ENCODE measurements around the gene IP6K3. TPM values are rescaled to one million over a fixed set of nuclear protein-coding genes. Genes with fewer than 3 reads are reported as not detected.
A peak's percentile ranks its signal among the peaks of the same experiment; 100 is the strongest.

IP6K3 gene
- polyA plus RNA-seq, 3 donors from 2014 or later: not detected

DNA sequence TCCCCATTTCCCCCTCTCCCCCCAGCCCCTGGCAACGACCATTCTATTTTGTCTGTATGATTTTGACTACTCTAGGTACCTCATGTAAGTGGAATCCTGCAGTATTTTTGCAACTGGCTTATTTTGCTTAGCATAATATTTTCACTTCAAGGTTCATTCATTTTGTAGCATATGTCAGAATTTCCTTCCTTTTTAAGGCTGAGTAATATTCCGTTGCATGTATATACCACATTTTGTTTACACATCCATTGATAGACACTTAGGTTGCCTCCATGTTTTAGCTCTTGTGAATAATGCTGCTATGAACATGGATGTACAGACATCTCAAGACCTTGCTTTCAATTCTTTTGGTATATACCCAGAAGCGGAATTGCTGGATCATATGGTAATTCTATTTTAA is 33.8 kb downstream of the IP6K3 start:
- no peaks in the 10 kb centered on the region for H3K36me3 Mint-ChIP-seq

DNA sequence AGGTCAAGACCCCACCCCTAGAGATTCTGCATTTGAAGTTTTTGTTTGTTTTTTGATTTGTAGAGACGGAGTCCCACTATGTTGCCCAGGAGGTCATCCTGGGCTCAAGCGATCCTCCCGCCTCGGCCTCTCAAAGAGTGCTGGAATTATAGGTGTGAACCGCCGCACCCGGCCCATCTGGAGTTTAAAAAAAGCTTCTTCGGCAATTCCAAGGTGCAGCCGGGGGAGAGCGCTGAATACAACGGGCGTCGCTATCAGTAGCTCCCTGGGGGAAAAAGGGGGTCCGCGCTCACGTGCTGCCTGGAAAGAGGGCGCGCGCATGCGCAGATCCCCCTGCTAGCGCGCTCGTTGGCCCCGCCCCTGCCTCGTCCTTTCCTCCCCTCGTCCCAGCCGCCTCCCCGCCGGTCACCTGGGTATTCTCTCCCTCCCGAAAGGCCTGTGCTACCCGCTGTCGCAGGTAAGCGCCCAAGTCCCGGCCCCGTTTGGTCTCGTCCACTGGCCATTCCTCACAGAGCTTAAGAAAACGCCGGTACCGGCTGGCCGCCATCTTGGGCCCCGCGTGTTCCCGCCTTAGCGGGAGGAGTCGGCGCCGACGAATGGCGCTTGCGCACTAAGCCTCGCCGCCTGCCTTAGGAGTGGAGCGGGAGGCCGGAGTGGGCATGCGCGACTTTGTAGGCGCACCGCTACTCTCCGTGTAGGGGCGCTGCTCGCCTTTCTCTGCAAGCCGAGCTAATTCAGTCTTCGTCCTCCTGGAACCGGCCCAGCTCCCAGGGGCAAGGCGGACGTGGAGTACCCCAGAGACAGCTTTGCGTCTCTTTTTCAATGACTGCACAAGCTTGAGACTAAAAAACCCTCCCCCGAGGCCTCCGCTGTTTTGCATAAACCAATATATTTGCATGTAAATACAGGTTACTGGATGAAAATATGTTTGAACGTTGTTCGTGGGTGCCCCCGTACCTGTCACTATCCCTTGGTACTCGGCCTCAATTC is 35.3 kb downstream of the IP6K3 start, which contains the start of gene UQCC2:
TSS of gene UQCC2 (minus strand) at position 561 of the 990 bp plus-strand sequence. CDS start at position 547, 14 bp downstream.
- no peaks in the 10 kb centered on the region for H3K36me3 Mint-ChIP-seq

More for the DNA sequence above, 33.8 kb downstream of the IP6K3 start:
- Mint-ChIP-seq H3K27me3 (ENCODE audit: low read depth in 3 of 3) (peaks cover 4 to 8% (median 5%) of the 10 kb centered on the region in 3 donors), H3K27ac (peak overlapping the region in 2 of 6 donors; percentile 45 to 47), H3K4me3 (no peak overlapping the region), H3K9me3 (no peaks in the 10 kb centered on the region), H3K4me1 (peaks cover 23 to 25% of the 10 kb centered on the region in 2 donors)
- DNase-seq: no peak

DNA sequence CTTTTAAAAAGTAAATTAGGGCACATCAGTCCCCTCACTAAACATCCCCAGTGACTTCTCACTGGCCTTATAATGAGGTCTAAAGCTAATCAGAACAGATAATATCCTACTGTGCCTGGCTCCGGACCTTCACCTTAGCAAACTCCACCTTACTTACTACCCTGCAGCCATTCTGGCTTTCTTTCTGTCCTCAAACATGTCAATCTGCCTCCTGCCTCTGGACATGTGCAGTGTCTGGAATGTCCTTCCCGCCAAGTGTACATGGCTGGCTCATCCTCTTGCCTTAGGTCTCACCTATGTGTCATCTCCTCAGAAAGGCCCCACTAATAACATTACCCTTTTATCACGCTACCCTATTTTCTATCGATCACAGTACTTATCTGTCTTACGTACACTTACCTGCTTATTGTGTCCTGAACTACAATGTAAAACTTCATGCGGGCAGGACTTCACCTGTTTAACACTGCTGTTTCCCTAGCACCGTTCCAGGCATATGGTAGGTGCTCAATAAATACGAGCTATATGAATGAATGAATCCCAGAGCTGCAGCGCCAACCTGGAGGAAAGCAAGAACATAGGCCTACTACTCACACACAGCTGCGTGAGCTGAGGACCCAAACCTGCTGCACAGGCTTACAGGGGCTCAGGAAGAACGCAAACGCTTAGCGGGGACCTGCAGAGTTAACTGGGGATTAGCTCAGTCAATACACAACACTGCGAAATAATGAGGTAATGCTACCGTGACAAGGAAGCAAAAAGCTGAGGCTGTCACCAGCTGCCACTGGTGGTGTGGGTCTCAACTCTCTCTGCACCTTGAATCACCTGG is 36.2 kb downstream of the IP6K3 start:
- Mint-ChIP-seq H3K4me3 (peak overlapping the region; percentile 98 to 100 (median 98)), H3K36me3 (peaks cover 0 to 4% (median 0%) of the 10 kb centered on the region in 3 donors), H3K4me1 (peaks cover 25 to 27% of the 10 kb centered on the region in 2 donors), H3K27me3 (ENCODE audit: low read depth in 3 of 3) (peaks cover 4 to 9% (median 5%) of the 10 kb centered on the region in 3 donors), H3K27ac (peak overlapping the region; percentile 87 to 99 (median 98)), H3K9me3 (no peaks in the 10 kb centered on the region)
- no peak for DNase-seq

More for the DNA sequence above, 35.3 kb downstream of the IP6K3 start, which contains the start of gene UQCC2:
- H3K27ac Mint-ChIP-seq: peak within 1 kb of the TSS; percentile 87 to 99 (median 98)
- no peaks in the 10 kb centered on the region for H3K9me3 Mint-ChIP-seq
- peaks cover 4 to 7% (median 5%) of the 10 kb centered on the region in 3 donors for H3K27me3 Mint-ChIP-seq (ENCODE audit: low read depth in 3 of 3)
- DNase-seq: peak; percentile 96 to 98 (median 98)
- peak within 1 kb of the TSS; percentile 98 to 100 (median 98) for H3K4me3 Mint-ChIP-seq
- H3K4me1 Mint-ChIP-seq: peaks cover 23 to 25% of the 10 kb centered on the region in 2 donors

DNA sequence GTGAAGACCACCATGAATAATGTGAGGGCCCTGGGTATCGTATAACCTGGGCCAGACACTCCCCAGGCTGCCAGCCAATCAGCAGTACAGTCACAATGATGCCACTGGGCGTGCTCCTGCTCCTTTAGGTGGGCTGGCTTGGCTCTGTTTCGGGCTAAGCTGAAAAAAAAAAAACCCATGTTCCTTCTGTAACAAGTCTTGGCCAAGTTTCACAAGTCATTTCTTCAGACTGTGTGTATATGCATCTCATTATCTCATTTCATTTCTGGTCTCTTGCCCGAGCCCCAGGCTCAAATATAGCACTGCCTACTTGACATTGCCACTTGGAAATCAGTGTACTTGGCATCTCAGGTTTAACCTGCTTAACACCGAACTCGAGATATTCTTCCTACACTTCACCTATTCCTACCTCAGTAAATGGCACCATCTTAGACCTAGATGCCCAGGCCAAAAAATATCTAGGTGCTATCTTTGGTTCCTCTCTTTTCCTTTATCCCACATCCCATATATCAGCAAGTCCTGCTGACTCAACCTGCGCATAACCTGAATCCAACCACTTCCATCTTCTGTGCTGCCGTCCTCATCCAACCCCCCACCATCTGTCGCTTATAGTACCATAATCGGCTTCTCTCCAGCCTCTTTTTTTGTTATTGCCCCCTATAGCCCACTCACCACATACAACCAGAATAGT is 37.0 kb downstream of the IP6K3 start:
- Mint-ChIP-seq H3K36me3 (peaks cover 0 to 4% (median 0%) of the 10 kb centered on the region in 3 donors), H3K27ac (peak overlapping the region in 4 of 6 donors; percentile 5 to 46 (median 21)), H3K4me1 (peaks cover 25 to 27% of the 10 kb centered on the region in 2 donors), H3K4me3 (peak overlapping the region; percentile 26 to 100 (median 98)), H3K27me3 (ENCODE audit: low read depth in 3 of 3) (peaks cover 4 to 9% (median 5%) of the 10 kb centered on the region in 3 donors), H3K9me3 (no peaks in the 10 kb centered on the region)
- DNase-seq: no peak

DNA sequence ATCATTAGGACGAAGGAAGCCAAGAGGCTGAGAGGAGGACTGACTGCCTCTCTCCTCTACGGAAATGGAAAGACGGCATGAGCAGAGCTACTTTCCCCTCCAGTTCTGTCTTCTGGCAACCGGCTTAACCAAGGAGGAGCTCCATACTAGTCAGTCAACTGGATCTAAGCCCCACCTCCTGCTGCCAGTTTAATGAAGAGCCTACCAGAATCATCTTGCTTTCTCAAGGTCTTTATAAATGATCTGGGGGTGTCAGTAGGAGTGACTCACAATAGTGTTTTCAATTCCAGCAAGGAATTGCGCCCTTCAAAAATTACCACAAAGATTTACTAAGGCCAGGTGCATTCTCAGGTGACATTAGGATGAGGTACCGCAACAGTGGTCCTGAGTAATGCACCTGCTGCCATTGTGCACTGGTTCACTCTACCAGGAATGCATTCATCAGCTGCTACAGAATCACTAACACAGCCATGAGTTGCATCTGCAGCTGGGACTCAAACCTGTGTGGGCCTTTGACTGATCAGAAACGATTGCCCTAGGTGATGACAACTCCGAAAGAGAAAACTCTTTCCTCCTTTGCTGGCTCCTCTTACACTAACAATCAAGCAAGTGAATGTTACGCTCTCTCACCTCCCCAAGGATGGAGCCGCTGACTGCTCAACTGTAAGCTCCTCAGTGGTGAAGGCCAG is 38.0 kb downstream of the IP6K3 start:
- no peak for DNase-seq
- H3K9me3 Mint-ChIP-seq: no peaks in the 10 kb centered on the region
- H3K27ac Mint-ChIP-seq: peak overlapping the region in 1 of 6 donors; percentile 19
- no peak overlapping the region for H3K4me3 Mint-ChIP-seq
- peaks cover 0 to 4% (median 1%) of the 10 kb centered on the region in 3 donors for H3K36me3 Mint-ChIP-seq
- H3K27me3 Mint-ChIP-seq (ENCODE audit: low read depth in 3 of 3): peaks cover 4 to 9% (median 5%) of the 10 kb centered on the region in 3 donors
- peaks cover 25 to 27% of the 10 kb centered on the region in 2 donors for H3K4me1 Mint-ChIP-seq

DNA sequence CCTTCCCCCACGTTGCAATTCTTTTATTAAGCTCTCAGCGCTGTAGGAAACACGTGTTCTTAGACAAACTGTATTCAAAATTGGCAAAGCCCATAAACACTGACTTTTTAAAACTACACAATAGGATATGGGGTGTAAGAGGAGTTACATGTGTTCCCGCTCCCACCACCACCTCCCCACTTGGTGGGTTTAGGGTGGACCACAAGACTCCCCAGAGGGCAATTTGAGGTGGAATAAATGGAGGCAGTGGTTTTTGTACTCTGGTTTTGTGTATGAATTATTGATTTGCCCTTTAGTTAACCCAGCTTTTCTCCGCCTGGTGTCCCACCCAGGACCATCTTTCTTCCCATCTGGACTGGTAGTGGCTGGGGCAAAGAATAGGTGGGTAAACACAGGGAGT is 38.9 kb downstream of the IP6K3 start:
- Mint-ChIP-seq H3K9me3 (no peaks in the 10 kb centered on the region), H3K27ac (no peak overlapping the region), H3K27me3 (ENCODE audit: low read depth in 3 of 3) (peaks cover 4 to 9% (median 5%) of the 10 kb centered on the region in 3 donors), H3K4me3 (no peak overlapping the region), H3K36me3 (peaks cover 0 to 4% (median 4%) of the 10 kb centered on the region in 3 donors), H3K4me1 (peaks cover 25 to 27% of the 10 kb centered on the region in 2 donors)
- DNase-seq: no peak

DNA sequence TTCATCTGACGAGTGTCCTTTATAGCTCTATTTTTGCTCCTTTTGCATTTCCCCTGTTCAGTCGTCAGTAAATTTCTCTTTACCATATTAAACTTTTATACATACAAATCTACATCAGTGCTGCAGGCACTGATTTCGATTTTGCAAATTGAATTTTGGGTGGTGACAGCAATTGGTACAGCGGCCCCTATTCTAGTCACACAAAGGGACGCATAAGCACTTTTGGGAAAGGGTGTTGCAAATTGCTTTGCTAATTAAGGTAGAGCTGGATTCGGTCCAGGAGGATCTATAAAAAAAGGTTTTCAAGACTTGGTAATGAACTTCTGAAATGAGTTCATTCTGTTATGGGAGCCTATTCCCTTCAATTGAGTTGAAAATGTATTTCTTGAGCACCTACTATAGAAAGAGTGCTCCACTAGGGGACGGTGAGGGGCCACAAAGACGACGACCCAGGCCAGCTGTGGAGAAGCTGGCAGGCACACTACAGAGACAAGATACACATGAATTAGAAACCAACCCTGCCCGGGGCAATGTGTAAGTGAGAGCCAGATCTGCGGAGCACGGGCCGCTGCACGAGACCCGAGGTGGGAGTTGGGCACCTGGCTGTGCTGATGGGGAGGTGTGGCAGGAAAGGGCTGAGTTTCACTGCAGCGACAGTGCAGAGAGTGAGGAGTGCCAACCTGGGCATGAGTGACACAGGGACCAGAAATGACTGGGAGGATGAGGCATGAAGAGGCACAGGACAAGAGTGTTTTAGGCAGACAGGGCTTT is 40.6 kb downstream of the IP6K3 start:
- no peak for DNase-seq
- peaks cover 15 to 18% of the 10 kb centered on the region in 2 donors for H3K4me1 Mint-ChIP-seq
- H3K27ac Mint-ChIP-seq: peak overlapping the region in 2 of 6 donors; percentile 49 to 67
- peaks cover 0 to 8% (median 4%) of the 10 kb centered on the region in 3 donors for H3K36me3 Mint-ChIP-seq
- H3K9me3 Mint-ChIP-seq: no peaks in the 10 kb centered on the region
- no peak overlapping the region for H3K4me3 Mint-ChIP-seq
- peaks cover 0 to 3% (median 2%) of the 10 kb centered on the region in 3 donors for H3K27me3 Mint-ChIP-seq (ENCODE audit: low read depth in 3 of 3)

DNA sequence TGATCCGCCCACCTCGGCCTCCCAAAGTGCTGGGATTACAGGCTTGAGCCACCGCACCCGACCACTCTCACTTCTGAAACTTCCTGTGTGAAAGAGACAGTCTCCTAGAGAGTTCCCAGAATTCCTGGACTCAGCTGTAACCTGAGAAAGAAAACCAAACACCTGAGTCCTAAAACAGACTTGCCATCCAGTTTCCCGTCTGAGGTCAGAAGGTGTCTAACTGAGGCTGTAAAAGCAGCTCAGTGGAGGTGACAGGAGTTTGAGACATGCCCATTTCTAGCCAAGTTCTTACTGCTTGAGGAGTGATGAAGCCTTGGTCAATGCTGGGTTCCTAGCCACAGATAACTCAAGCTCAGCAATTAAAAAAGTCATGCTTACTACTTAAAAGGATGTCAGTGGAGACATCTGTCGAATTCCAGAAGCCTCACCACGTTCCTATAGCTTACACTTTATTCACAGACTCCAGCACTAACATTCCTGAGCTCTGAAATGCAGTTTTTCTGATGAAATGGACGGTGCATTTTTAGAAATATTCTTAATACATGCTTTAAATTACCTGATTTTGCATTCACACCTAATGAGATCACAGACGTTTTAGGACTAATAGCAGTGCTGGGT is 41.3 kb downstream of the IP6K3 start:
- H3K9me3 Mint-ChIP-seq: no peaks in the 10 kb centered on the region
- H3K36me3 Mint-ChIP-seq: peaks cover 0 to 8% (median 4%) of the 10 kb centered on the region in 3 donors
- no peak overlapping the region for H3K4me3 Mint-ChIP-seq
- peaks cover 0 to 2% (median 2%) of the 10 kb centered on the region in 3 donors for H3K27me3 Mint-ChIP-seq (ENCODE audit: low read depth in 3 of 3)
- peak overlapping the region in 1 of 6 donors; percentile 49 for H3K27ac Mint-ChIP-seq
- peaks cover 8 to 15% of the 10 kb centered on the region in 2 donors for H3K4me1 Mint-ChIP-seq
- no peak for DNase-seq

DNA sequence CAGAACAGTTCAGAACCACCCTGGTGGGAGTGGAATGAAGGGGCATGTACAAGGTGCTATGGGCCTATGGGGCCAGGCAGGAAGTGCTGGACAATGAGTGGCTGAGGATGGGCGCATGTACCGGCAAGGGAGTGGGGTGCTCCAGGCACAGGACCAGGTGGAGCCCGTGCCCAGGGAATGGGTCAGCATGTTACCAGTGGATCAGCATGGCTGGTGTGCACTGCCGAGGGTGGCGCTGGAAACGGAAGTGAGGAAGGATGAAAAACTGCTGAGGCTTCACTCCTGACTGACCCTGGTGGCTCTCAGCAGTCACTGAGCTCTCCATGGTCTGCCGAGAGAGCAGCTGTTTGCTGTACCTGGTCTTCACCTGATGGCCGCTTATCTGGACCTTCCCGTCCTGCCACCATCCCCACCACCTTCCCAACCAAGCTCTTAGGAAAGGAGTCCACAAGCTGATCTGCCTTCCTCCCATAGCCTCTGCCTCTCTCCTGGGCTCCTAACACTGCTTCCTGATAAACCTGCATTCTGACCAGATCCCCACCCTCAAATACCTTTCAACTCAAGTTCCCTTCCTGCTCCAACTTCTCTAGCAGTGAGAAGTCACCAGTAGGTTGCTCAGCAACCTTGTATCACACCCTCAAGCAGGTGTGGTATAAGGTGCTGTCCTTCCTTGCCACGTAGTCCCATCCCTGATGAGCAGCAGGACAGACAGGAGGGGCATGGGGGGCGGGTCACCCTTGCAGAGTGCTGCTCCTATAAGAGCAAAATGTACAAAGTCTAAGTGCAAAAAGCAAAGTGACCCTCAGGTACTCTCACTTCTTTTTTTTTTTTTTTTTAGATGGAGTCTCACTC is 42.3 kb downstream of the IP6K3 start:
- DNase-seq: no peak
- Mint-ChIP-seq H3K36me3 (peaks cover 0 to 8% (median 4%) of the 10 kb centered on the region in 3 donors), H3K27me3 (ENCODE audit: low read depth in 3 of 3) (peaks cover 0 to 2% (median 2%) of the 10 kb centered on the region in 3 donors), H3K4me3 (no peak overlapping the region), H3K9me3 (no peaks in the 10 kb centered on the region), H3K27ac (peak overlapping the region in 3 of 6 donors; percentile 7 to 48 (median 13)), H3K4me1 (peaks cover 5 to 12% of the 10 kb centered on the region in 2 donors)

DNA sequence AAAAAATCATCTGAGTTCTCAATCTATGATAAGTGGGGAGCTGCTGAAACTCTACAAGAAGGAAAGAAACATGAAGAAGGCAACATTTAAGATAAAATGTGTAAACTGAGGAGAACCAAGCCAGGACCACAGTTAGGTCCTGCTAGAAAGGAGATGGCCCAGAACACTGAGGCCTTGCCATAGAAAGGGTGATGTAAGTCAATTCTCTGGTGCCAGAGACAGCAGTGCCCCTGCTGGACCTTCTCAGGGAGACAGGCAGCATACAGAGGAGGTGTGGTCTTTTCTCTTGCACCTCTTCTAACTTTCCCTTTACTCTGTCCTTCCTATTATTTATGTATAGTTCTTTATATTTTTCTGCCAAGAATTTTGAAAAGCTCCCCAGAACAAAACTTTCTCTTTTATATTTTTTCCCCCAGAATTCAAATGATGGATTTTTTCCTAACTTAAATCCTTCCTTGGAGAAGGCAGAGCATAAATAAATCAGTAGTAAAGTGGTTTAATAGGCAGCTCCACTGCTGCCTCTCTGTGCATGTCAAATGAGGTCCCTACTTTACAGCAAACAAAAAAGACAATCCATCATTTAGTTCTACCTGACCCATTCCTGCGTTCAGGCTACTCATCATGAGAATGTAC is 44.2 kb downstream of the IP6K3 start:
- Mint-ChIP-seq H3K9me3 (no peaks in the 10 kb centered on the region), H3K27me3 (ENCODE audit: low read depth in 3 of 3) (peaks cover 0 to 2% (median 0%) of the 10 kb centered on the region in 3 donors), H3K4me1 (peaks cover 7 to 16% of the 10 kb centered on the region in 2 donors), H3K36me3 (peaks cover 0 to 10% (median 5%) of the 10 kb centered on the region in 3 donors), H3K27ac (peak overlapping the region in 1 of 6 donors; percentile 50), H3K4me3 (no peak overlapping the region)
- DNase-seq: no peak

Measured in immature natural killer cell (primary cell).